MG63 (cell line): ENCODE results near the gene PDZD8. TPM values are rescaled to one million over a fixed set of nuclear protein-coding genes. Genes with fewer than 3 reads are reported as not detected.

Experiments used
- DNase-seq: peaks from one replicate; pipeline ENCODE4 v3.0.0-alpha.2; 2020
- H3K27me3 ChIP-seq: fragments of 250-450 bp; sonication (Bioruptor Pico); 2 replicates; pipeline ENCODE4 v1.5.1; 2020; ENCODE audit warnings: mild to moderate bottlenecking, moderate library complexity
- H3K36me3 ChIP-seq: fragments of 250-450 bp; sonication (Bioruptor Pico); 2 replicates; pipeline ENCODE4 v1.5.1; 2020; ENCODE audit warnings: mild to moderate bottlenecking, moderate library complexity
- H3K4me3 ChIP-seq: fragments of 250-450 bp; sonication (Bioruptor Pico); 2 replicates; pipeline ENCODE4 v1.5.1; 2020; ENCODE audit warnings: mild to moderate bottlenecking, moderate library complexity
- H3K9me3 ChIP-seq: fragments of 250-450 bp; sonication (Bioruptor Pico); 2 replicates; pipeline ENCODE4 v1.5.1; 2020; ENCODE audit warnings: mild to moderate bottlenecking, moderate library complexity
- total RNA-seq: library from RNA; depleted of rRNA; stranded (reverse); fragments of >200 nt; shearing (Covaris generic); gene quantifications from 2 replicates; pipeline ENCODE4 v1.2.3, GENCODE V29; 2014; ENCODE audit warnings: low replicate concordance

The PDZD8 gene
- total RNA-seq, 1 experiment from 2014 or later: 21.9 TPM

GRCh38 chr10:117284716-117285494 lies 90.3 kb downstream of the PDZD8 start:
- no peak overlapping the region for H3K4me3 ChIP-seq
- peaks cover 24% of the 10 kb centered on the region for H3K36me3 ChIP-seq
- no peak for DNase-seq
- H3K9me3 ChIP-seq: no peaks in the 10 kb centered on the region
- no peaks in the 10 kb centered on the region for H3K27me3 ChIP-seq

GRCh38 chr10:117277675-117278074 lies 97.6 kb downstream of the PDZD8 start:
- H3K36me3 ChIP-seq: no peaks in the 10 kb centered on the region; the same call in 1 of the 2 replicates
- H3K4me3 ChIP-seq: no peak overlapping the region
- no peak for DNase-seq
- H3K27me3 ChIP-seq: no peaks in the 10 kb centered on the region
- H3K9me3 ChIP-seq: no peaks in the 10 kb centered on the region

- Histone ChIP-seq H3K4me3 (no peak overlapping the region), H3K9me3 (no peaks in the 10 kb centered on the region), H3K27me3 (no peaks in the 10 kb centered on the region), H3K36me3 (no peaks in the 10 kb centered on the region)
- no peak for DNase-seq
Measured at GRCh38 chr10:117275121-117275520, 100.1 kb downstream of the PDZD8 start.

GRCh38 chr10:117274509-117274908 lies 100.7 kb downstream of the PDZD8 start:
- H3K36me3 ChIP-seq: no peaks in the 10 kb centered on the region
- no peaks in the 10 kb centered on the region for H3K27me3 ChIP-seq
- no peaks in the 10 kb centered on the region for H3K9me3 ChIP-seq
- H3K4me3 ChIP-seq: no peak overlapping the region
- no peak for DNase-seq

GRCh38 chr10:117273980-117274379 lies 101.3 kb downstream of the PDZD8 start:
- Histone ChIP-seq H3K27me3 (no peaks in the 10 kb centered on the region), H3K9me3 (no peaks in the 10 kb centered on the region), H3K36me3 (no peaks in the 10 kb centered on the region), H3K4me3 (no peak overlapping the region)
- no peak for DNase-seq

GRCh38 chr10:117272195-117273076 lies 102.8 kb downstream of the PDZD8 start:
- Histone ChIP-seq H3K4me3 (no peak overlapping the region), H3K36me3 (no peaks in the 10 kb centered on the region), H3K27me3 (no peaks in the 10 kb centered on the region), H3K9me3 (no peaks in the 10 kb centered on the region)
- no peak for DNase-seq

GRCh38 chr10:117271427-117271826 lies 103.8 kb downstream of the PDZD8 start:
- DNase-seq: no peak
- H3K27me3 ChIP-seq: no peaks in the 10 kb centered on the region
- no peaks in the 10 kb centered on the region for H3K9me3 ChIP-seq
- H3K36me3 ChIP-seq: no peaks in the 10 kb centered on the region
- no peak overlapping the region for H3K4me3 ChIP-seq

GRCh38 chr10:117268907-117269306 lies 106.3 kb downstream of the PDZD8 start:
- DNase-seq: no peak
- no peak overlapping the region for H3K4me3 ChIP-seq
- H3K27me3 ChIP-seq: no peaks in the 10 kb centered on the region
- no peaks in the 10 kb centered on the region for H3K9me3 ChIP-seq
- H3K36me3 ChIP-seq: no peaks in the 10 kb centered on the region

GRCh38 chr10:117268258-117268657 lies 107.0 kb downstream of the PDZD8 start:
- H3K9me3 ChIP-seq: no peaks in the 10 kb centered on the region
- no peaks in the 10 kb centered on the region for H3K36me3 ChIP-seq
- no peak overlapping the region for H3K4me3 ChIP-seq
- no peaks in the 10 kb centered on the region for H3K27me3 ChIP-seq
- no peak for DNase-seq

- no peak for DNase-seq
- no peaks in the 10 kb centered on the region for H3K36me3 ChIP-seq
Measured at GRCh38 chr10:117266812-117267211, 108.4 kb downstream of the PDZD8 start.

GRCh38 chr10:117266400-117266799 lies 108.8 kb downstream of the PDZD8 start:
- Histone ChIP-seq H3K9me3 (no peaks in the 10 kb centered on the region), H3K27me3 (no peaks in the 10 kb centered on the region), H3K4me3 (no peak overlapping the region), H3K36me3 (no peaks in the 10 kb centered on the region)
- DNase-seq: no peak

More at GRCh38 chr10:117266812-117267211, 108.4 kb downstream of the PDZD8 start:
- no peaks in the 10 kb centered on the region for H3K27me3 ChIP-seq
- no peak overlapping the region for H3K4me3 ChIP-seq
- no peaks in the 10 kb centered on the region for H3K9me3 ChIP-seq

- no peaks in the 10 kb centered on the region for H3K9me3 ChIP-seq
- H3K27me3 ChIP-seq: peaks cover 7% of the 10 kb centered on the region; the same call in 1 of the 2 replicates
- no peak for DNase-seq
- no peaks in the 10 kb centered on the region for H3K36me3 ChIP-seq
- no peak overlapping the region for H3K4me3 ChIP-seq
Measured at GRCh38 chr10:117264782-117265181, 110.5 kb downstream of the PDZD8 start.

GRCh38 chr10:117262903-117263293 lies 112.3 kb downstream of the PDZD8 start:
- Histone ChIP-seq H3K27me3 (peaks cover 15% of the 10 kb centered on the region; the same call in 1 of the 2 replicates), H3K9me3 (no peaks in the 10 kb centered on the region), H3K4me3 (no peak overlapping the region), H3K36me3 (no peaks in the 10 kb centered on the region)
- no peak for DNase-seq

GRCh38 chr10:117262291-117262902 lies 112.8 kb downstream of the PDZD8 start:
- Histone ChIP-seq H3K9me3 (no peaks in the 10 kb centered on the region), H3K36me3 (no peaks in the 10 kb centered on the region), H3K4me3 (no peak overlapping the region), H3K27me3 (peaks cover 19% of the 10 kb centered on the region; the same call in 1 of the 2 replicates)
- DNase-seq: peak; percentile 41

- peaks cover 19% of the 10 kb centered on the region; the same call in 1 of the 2 replicates for H3K27me3 ChIP-seq
- DNase-seq: no peak
- H3K36me3 ChIP-seq: no peaks in the 10 kb centered on the region
- H3K9me3 ChIP-seq: no peaks in the 10 kb centered on the region
- H3K4me3 ChIP-seq: no peak overlapping the region
Measured at GRCh38 chr10:117261501-117261900, 113.7 kb downstream of the PDZD8 start.

- H3K4me3 ChIP-seq: no peak overlapping the region
- peaks cover 19% of the 10 kb centered on the region; the same call in 1 of the 2 replicates for H3K27me3 ChIP-seq
- no peaks in the 10 kb centered on the region for H3K9me3 ChIP-seq
- H3K36me3 ChIP-seq: no peaks in the 10 kb centered on the region
- DNase-seq: no peak
Measured at GRCh38 chr10:117260084-117260483, 115.2 kb downstream of the PDZD8 start.

GRCh38 chr10:117259279-117259678 lies 116.0 kb downstream of the PDZD8 start:
- Histone ChIP-seq H3K36me3 (no peaks in the 10 kb centered on the region), H3K27me3 (peaks cover 19% of the 10 kb centered on the region; the same call in 1 of the 2 replicates), H3K4me3 (no peak overlapping the region), H3K9me3 (no peaks in the 10 kb centered on the region)
- no peak for DNase-seq
